GM18951 (cell line): ENCODE results near the gene TNFRSF19.

Experiments used
- POLR2A ChIP-seq: IDR thresholded peaks from 4 replicates; pipeline ENCODE4 v1.6.1; 2011; ENCODE audit warnings: mild to moderate bottlenecking; ENCODE audit not compliant: insufficient read length, insufficient read depth; ENCODE audit errors: extremely low read depth
- in situ Hi-C: fragments of 300-500 bp; cut with MboI; formaldehyde crosslinking; loops from one replicate; pipeline ENCODE4 v1.12.0; 2022; ENCODE audit warnings: low sequenced_read_pairs, mixed read lengths, inconsistent platforms; ENCODE audit not compliant: unreplicated experiment

TNFRSF19 gene

GRCh38 chr13:23695196-23695595, 125.0 kb downstream of the TNFRSF19 start:
- TF ChIP-seq POLR2A, result no peak
- in situ Hi-C loops, result no loop called here

- peak; percentile 22 for TF ChIP-seq POLR2A
- in situ Hi-C loops, result no loop called here
Measured at GRCh38 chr13:23695711-23696464, 125.7 kb downstream of the TNFRSF19 start.

- in situ Hi-C loops, result no loop called here
- TF ChIP-seq POLR2A, result no peak
Measured at GRCh38 chr13:23696610-23697009, 126.4 kb downstream of the TNFRSF19 start.

GRCh38 chr13:23697772-23698313, 127.6 kb downstream of the TNFRSF19 start:
- TF ChIP-seq POLR2A, result no peak
- in situ Hi-C loops, result no loop called here

- no peak for TF ChIP-seq POLR2A
- in situ Hi-C loops, result no loop called here
Measured at GRCh38 chr13:23699271-23699670, 129.1 kb downstream of the TNFRSF19 start.

GRCh38 chr13:23701186-23701585, 131.0 kb downstream of the TNFRSF19 start:
- no peak for TF ChIP-seq POLR2A
- in situ Hi-C loops, result no loop called here

GRCh38 chr13:23701636-23702035, 131.4 kb downstream of the TNFRSF19 start:
- in situ Hi-C loops, result no loop called here
- TF ChIP-seq POLR2A, result no peak

- no peak for TF ChIP-seq POLR2A
- in situ Hi-C loops, result no loop called here
Measured at GRCh38 chr13:23703246-23703860, 133.1 kb downstream of the TNFRSF19 start.

- in situ Hi-C loops, result no loop called here
- TF ChIP-seq POLR2A, result no peak
Measured at GRCh38 chr13:23705583-23705982, 135.4 kb downstream of the TNFRSF19 start.

- TF ChIP-seq POLR2A, result no peak
- in situ Hi-C loops, result no loop called here
Measured at GRCh38 chr13:23707674-23708073, 137.5 kb downstream of the TNFRSF19 start.

GRCh38 chr13:23709536-23709935, 139.3 kb downstream of the TNFRSF19 start:
- no peak for TF ChIP-seq POLR2A
- in situ Hi-C loops, result no loop called here

- TF ChIP-seq POLR2A, result no peak
- in situ Hi-C loops, result no loop called here
Measured at GRCh38 chr13:23710366-23710765, 140.2 kb downstream of the TNFRSF19 start.

- TF ChIP-seq POLR2A, result no peak
- in situ Hi-C loops, result no loop called here
Measured at GRCh38 chr13:23711355-23711754, 141.1 kb downstream of the TNFRSF19 start.

- in situ Hi-C loops, result no loop called here
- TF ChIP-seq POLR2A, result no peak
Measured at GRCh38 chr13:23714672-23715071, 144.5 kb downstream of the TNFRSF19 start.
